Loucy (cell line): ENCODE measurements around the gene NCKAP5.

Experiments
- EZH2phosphoT487 ChIP-seq: fragments of 200-600 bp; IDR thresholded peaks from 2 replicates; pipeline ENCODE4 v1.6.1; 2018; ENCODE audit warnings: antibody characterized with exemption, mild to moderate bottlenecking, moderate library complexity, borderline replicate concordance
- TF ChIP-seq, protein P1 (sequence below): fragments of 200-600 bp; sonication (generic); conservative IDR thresholded peaks from 2 replicates; pipeline ENCODE4 v1.5.1; 2014; ENCODE audit warnings: mild to moderate bottlenecking, antibody characterized with exemption, low read length

DNA sequence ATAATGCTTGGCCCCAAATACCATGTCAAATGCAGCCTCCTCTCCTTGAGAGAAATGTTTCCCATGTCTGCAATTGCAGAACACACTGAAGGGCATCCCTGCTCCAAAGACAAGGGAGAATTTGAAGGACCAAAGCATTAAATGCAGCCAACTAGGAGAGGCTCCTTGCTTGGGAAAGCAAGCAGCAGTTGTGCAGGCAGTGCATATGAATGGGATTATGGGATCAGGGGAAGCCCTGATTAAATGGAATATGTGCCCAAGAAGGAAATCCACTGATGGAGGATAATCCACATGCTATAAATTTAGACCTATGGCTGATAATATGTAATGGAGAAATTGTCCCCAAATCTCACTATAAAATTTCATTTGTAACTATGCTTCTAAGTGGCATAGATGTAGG, 116.1 kb downstream of the NCKAP5 start:
- TF ChIP-seq, protein P1, sequence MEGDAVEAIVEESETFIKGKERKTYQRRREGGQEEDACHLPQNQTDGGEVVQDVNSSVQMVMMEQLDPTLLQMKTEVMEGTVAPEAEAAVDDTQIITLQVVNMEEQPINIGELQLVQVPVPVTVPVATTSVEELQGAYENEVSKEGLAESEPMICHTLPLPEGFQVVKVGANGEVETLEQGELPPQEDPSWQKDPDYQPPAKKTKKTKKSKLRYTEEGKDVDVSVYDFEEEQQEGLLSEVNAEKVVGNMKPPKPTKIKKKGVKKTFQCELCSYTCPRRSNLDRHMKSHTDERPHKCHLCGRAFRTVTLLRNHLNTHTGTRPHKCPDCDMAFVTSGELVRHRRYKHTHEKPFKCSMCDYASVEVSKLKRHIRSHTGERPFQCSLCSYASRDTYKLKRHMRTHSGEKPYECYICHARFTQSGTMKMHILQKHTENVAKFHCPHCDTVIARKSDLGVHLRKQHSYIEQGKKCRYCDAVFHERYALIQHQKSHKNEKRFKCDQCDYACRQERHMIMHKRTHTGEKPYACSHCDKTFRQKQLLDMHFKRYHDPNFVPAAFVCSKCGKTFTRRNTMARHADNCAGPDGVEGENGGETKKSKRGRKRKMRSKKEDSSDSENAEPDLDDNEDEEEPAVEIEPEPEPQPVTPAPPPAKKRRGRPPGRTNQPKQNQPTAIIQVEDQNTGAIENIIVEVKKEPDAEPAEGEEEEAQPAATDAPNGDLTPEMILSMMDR: no peak
- TF ChIP-seq EZH2phosphoT487: no peak
